ENCODE measurements around the gene ABHD6. TPM values are rescaled to one million over a fixed set of nuclear protein-coding genes. Genes with fewer than 3 reads are reported as not detected.
A peak's percentile ranks its signal among the peaks of the same experiment; 100 is the strongest.

Gene ABHD6
- total RNA-seq, 1 experiment from 2014 or later = 2.2 TPM

DNA sequence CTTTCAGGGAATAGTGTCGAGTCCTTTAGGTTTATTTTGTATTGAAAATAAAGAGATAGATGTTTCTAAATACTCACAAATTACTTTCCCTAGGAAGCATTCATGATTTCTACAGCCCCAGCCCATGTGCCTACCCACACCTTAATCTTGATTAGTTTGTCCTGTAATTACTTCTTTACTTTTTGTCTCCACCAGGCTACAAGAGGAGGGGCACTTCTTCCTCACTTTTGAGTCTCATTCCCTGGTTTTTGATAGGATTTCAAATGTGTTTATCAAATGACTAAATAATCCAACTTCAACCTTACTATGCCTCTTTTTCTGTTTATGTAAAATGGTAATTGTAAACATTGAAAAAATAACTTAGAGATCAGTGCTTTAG is 96.9 kb downstream of the ABHD6 start:
- H3K79me2 ChIP-seq (ENCODE audit: insufficient read depth, low read length) = no peaks in the 10 kb centered on the region
- Mint-ChIP-seq H3K9me3 (no peaks in the 10 kb centered on the region), H3K27ac (no peak overlapping the region), H3K27me3 (ENCODE audit: low read depth) (peaks cover 39% of the 10 kb centered on the region), H3K36me3 (ENCODE audit: insufficient read depth in 1 of 3, low read depth in 3 of 3) (no peaks in the 10 kb centered on the region), H3K4me1 (peaks cover 10 to 23% of the 10 kb centered on the region in 2 experiments), H3K4me3 (peak overlapping the region in 1 of 2 experiments; percentile 11; a peak in 1 of 5 replicates)
- no peak overlapping the region for H3K14ac ChIP-seq (ENCODE audit: insufficient read depth, low read length)
- no peaks in the 10 kb centered on the region for H4K20me1 ChIP-seq (ENCODE audit: control insufficient read depth, insufficient read depth, insufficient read length)
- no peak overlapping the region for H4K91ac ChIP-seq (ENCODE audit: insufficient read length, low read depth, low read length)
- H2BK12ac ChIP-seq (ENCODE audit: insufficient read length, low read depth, low read length) = no peak overlapping the region
- H3T11ph ChIP-seq (ENCODE audit: low read length) = no peak overlapping the region
- H4K8ac ChIP-seq (replicated peaks; ENCODE audit: insufficient read length, low read depth, low read length) = no peak overlapping the region
- no peak overlapping the region for H3K9ac ChIP-seq (ENCODE audit: extremely low read depth, insufficient read length, low read length)
- no peak overlapping the region for H2BK15ac ChIP-seq (ENCODE audit: low read depth, low read length)
- H3K23me2 ChIP-seq (ENCODE audit: insufficient read length, low read depth, low read length, poor library complexity, severe bottlenecking) = peaks cover 4% of the 10 kb centered on the region
- no peaks in the 10 kb centered on the region; the same call in 1 of the 2 replicates for H3K27me3 ChIP-seq (ENCODE audit: insufficient read depth, low read length)
- no peak overlapping the region for H2BK5ac ChIP-seq (ENCODE audit: insufficient read length, low read length)
- WGBS (ENCODE audit: extremely low coverage, insufficient read length, low lambda C conversion rate) = no CpG with 5 or more reads among the region's 1 CpG
- no peak overlapping the region for H3K56ac ChIP-seq (ENCODE audit: insufficient read length, low read depth, low read length)
- H2BK20ac ChIP-seq (ENCODE audit: low read depth, low read length, poor library complexity, severe bottlenecking) = no peak overlapping the region
- no peak for TF ChIP-seq CTCF (conservative IDR thresholded peaks at IDR 0.05)
- H2BK120ac ChIP-seq (ENCODE audit: low read depth, low read length, poor library complexity, severe bottlenecking) = no peak overlapping the region
- H3K4me1 ChIP-seq (ENCODE audit: insufficient read depth, low read length) = no peaks in the 10 kb centered on the region; the same call in 1 of the 2 replicates
- no peak overlapping the region for H3K23ac ChIP-seq (ENCODE audit: insufficient read length, low read depth, low read length)
- H3K18ac ChIP-seq (ENCODE audit: insufficient read length, low read depth, low read length) = no peak overlapping the region
- no peak overlapping the region for H2AFZ ChIP-seq (ENCODE audit: low read length)
- H2AK5ac ChIP-seq (ENCODE audit: insufficient read length, low read length) = no peak overlapping the region
- H3K79me1 ChIP-seq (ENCODE audit: insufficient read depth, low read depth, low read length, poor library complexity, severe bottlenecking) = no peaks in the 10 kb centered on the region
- H3K4ac ChIP-seq (ENCODE audit: low read depth, low read length) = no peak overlapping the region
- H4K5ac ChIP-seq (ENCODE audit: insufficient read length, low read depth, low read length) = no peak overlapping the region
- H3K27ac ChIP-seq (ENCODE audit: insufficient read length, low read depth, low read length) = no peak overlapping the region
- no peaks in the 10 kb centered on the region for H3K9me3 ChIP-seq (ENCODE audit: control insufficient read depth, low read depth, low read length)
- DNase-seq = no peak
- no peak overlapping the region for H3K4me2 ChIP-seq (ENCODE audit: insufficient read depth, insufficient read length, low read length)

Data from H9 (cell line).